ENCODE data around the gene ATP5ME.

DNA sequence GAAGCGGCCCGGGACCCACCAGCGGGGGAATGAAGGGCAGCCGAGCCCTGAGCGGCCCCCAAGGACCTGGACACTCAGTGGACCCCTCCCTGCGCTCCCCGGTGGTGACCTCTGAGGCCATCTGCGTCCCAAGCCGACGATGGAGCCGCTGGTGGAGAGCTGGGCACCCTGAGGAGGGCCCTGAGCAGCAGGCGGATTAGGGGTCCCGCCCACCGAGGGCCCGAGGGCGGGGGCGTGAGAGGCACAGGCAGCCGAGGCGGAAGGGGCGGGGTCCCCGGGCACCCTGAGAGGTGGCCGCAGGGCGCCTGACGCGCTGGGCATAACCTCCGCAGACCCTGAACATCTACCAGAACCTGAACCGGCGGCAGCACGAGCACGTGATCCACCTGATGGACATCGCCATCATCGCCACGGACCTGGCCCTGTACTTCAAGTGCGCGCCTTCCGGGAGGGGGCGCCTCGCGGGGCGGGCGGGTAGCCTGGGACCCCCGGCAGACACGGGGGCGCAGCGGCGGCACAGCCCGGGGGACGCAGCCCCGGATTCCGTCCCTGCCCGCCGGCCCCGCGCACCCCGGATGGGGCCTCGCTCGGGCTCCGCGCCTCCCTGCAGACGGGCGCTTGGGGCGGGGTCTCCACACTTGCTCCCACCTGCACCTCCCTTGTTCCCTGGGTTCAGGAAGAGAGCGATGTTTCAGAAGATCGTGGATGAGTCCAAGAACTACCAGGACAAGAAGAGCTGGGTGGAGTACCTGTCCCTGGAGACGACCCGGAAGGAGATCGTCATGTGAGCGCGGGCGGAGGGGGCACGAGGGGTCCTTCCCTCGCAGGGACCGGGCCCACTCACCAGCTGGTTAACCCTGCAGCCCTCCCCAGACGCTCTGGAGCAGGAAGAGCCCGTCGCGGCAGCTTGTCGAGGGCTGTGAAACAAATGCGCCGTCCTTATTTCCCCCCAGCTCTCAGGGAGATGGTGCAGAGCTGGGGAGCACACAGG, 10.3 kb downstream of the ATP5ME start:
- no peak for TF ChIP-seq POLR2AphosphoS5 (IDR thresholded peaks at IDR 0.05; ENCODE audit: low read depth, low read length)
- TF ChIP-seq REST (IDR thresholded peaks at IDR 0.05; ENCODE audit: insufficient read depth in 1 of 2, low read depth in 2 of 2, low read length in 2 of 2) = no peak
- TF ChIP-seq SIN3A (IDR thresholded peaks at IDR 0.05; ENCODE audit: borderline replicate concordance, insufficient read depth, low read length) = no peak
- TF ChIP-seq TAF1 (IDR thresholded peaks at IDR 0.05; ENCODE audit: borderline replicate concordance, insufficient read depth, low read length) = no peak

Data from PFSK-1 (cell line).